Measurements from ENCODE around the gene ARHGEF28.

ARHGEF28 gene

GRCh38 chr5:73626814-73627313 lies 868 bp downstream of the ARHGEF28 start:
- Histone ChIP-seq H3K4me3 (ENCODE audit: low read length) (peak overlapping the region; percentile 64), H3K36me3 (ENCODE audit: control insufficient read depth, insufficient read depth, low read length) (no peaks in the 10 kb centered on the region), H3K27me3 (ENCODE audit: control insufficient read depth, insufficient read depth, low read length) (no peaks in the 10 kb centered on the region), H3K4me1 (ENCODE audit: control insufficient read depth, insufficient read depth, low read length) (peaks cover 22% of the 10 kb centered on the region), H3K9me3 (ENCODE audit: control insufficient read depth, low read length) (no peaks in the 10 kb centered on the region), H3K9ac (ENCODE audit: low read length) (peak overlapping the region; percentile 86)

GRCh38 chr5:73629456-73629855 lies 3.5 kb downstream of the ARHGEF28 start:
- no peak overlapping the region for H3K4me3 ChIP-seq (ENCODE audit: low read length)
- no peaks in the 10 kb centered on the region for H3K27me3 ChIP-seq (ENCODE audit: control insufficient read depth, insufficient read depth, low read length)
- no peaks in the 10 kb centered on the region for H3K36me3 ChIP-seq (ENCODE audit: control insufficient read depth, insufficient read depth, low read length)
- H3K9ac ChIP-seq (ENCODE audit: low read length) = no peak overlapping the region
- H3K9me3 ChIP-seq (ENCODE audit: control insufficient read depth, low read length) = no peaks in the 10 kb centered on the region
- peaks cover 14% of the 10 kb centered on the region for H3K4me1 ChIP-seq (ENCODE audit: control insufficient read depth, insufficient read depth, low read length)

- peaks cover 4% of the 10 kb centered on the region for H3K4me1 ChIP-seq (ENCODE audit: control insufficient read depth, insufficient read depth, low read length)
- H3K36me3 ChIP-seq (ENCODE audit: control insufficient read depth, insufficient read depth, low read length) = no peaks in the 10 kb centered on the region
Measured at GRCh38 chr5:73630765-73631164, 4.8 kb downstream of the ARHGEF28 start.

DNA sequence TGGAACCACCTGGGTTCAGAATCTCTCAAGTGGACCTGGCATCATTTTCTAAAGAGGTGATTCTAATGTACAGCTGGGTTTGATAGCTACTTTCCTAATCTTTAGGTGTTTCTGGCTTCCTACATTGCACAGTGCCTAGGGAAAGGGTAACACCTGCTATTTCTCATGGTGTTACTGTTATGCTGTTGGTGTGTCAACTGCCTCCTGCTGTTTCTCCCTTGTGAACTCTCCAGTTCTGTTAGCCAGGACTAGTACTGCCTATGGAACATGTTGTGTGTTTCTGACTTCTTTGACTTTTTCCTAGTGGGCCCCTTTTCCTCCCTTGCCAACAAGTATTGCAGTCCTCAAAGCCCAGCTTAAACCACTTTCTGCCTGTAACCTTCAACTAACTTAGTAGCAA lies 5.5 kb downstream of the ARHGEF28 start:
- peaks cover 6% of the 10 kb centered on the region for H3K4me1 ChIP-seq (ENCODE audit: control insufficient read depth, insufficient read depth, low read length)
- H3K27me3 ChIP-seq (ENCODE audit: control insufficient read depth, insufficient read depth, low read length) = no peaks in the 10 kb centered on the region

More at GRCh38 chr5:73630765-73631164, 4.8 kb downstream of the ARHGEF28 start:
- H3K9me3 ChIP-seq (ENCODE audit: control insufficient read depth, low read length) = no peaks in the 10 kb centered on the region
- no peak overlapping the region for H3K4me3 ChIP-seq (ENCODE audit: low read length)
- no peak overlapping the region for H3K9ac ChIP-seq (ENCODE audit: low read length)
- no peaks in the 10 kb centered on the region for H3K27me3 ChIP-seq (ENCODE audit: control insufficient read depth, insufficient read depth, low read length)

GRCh38 chr5:73633060-73633459 lies 7.1 kb downstream of the ARHGEF28 start:
- Histone ChIP-seq H3K4me1 (ENCODE audit: control insufficient read depth, insufficient read depth, low read length) (peaks cover 13% of the 10 kb centered on the region), H3K9ac (ENCODE audit: low read length) (no peak overlapping the region), H3K36me3 (ENCODE audit: control insufficient read depth, insufficient read depth, low read length) (no peaks in the 10 kb centered on the region), H3K9me3 (ENCODE audit: control insufficient read depth, low read length) (no peaks in the 10 kb centered on the region), H3K27me3 (ENCODE audit: control insufficient read depth, insufficient read depth, low read length) (no peaks in the 10 kb centered on the region), H3K4me3 (ENCODE audit: low read length) (no peak overlapping the region)

More for the DNA sequence above, 5.5 kb downstream of the ARHGEF28 start:
- no peak overlapping the region for H3K4me3 ChIP-seq (ENCODE audit: low read length)
- H3K9me3 ChIP-seq (ENCODE audit: control insufficient read depth, low read length) = no peaks in the 10 kb centered on the region
- no peak overlapping the region for H3K9ac ChIP-seq (ENCODE audit: low read length)
- no peaks in the 10 kb centered on the region for H3K36me3 ChIP-seq (ENCODE audit: control insufficient read depth, insufficient read depth, low read length)

GRCh38 chr5:73636408-73636807 lies 10.4 kb downstream of the ARHGEF28 start:
- Histone ChIP-seq H3K36me3 (ENCODE audit: control insufficient read depth, insufficient read depth, low read length) (no peaks in the 10 kb centered on the region), H3K9ac (ENCODE audit: low read length) (no peak overlapping the region), H3K4me1 (ENCODE audit: control insufficient read depth, insufficient read depth, low read length) (peaks cover 18% of the 10 kb centered on the region), H3K27me3 (ENCODE audit: control insufficient read depth, insufficient read depth, low read length) (no peaks in the 10 kb centered on the region), H3K4me3 (ENCODE audit: low read length) (no peak overlapping the region), H3K9me3 (ENCODE audit: control insufficient read depth, low read length) (no peaks in the 10 kb centered on the region)

DNA sequence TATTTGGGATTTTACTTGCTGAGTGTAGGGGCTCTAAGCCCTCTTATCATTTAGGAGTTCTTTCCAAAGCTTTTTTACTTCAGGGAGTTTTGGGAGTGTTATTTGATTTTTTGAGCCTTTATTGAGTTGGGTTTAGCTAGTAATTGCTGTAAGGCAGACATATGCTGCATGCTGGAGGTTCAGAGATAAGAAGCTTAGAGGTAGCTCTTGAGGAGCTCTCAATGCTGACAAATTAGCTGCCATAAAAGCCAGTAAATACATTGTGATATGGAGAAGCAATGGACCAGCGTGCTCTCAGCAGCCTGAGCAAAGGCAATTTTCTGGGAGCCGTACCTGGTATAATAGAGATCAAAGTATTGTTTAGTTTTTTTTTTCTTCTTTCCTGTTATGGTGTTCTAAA lies 11.6 kb downstream of the ARHGEF28 start:
- no peaks in the 10 kb centered on the region for H3K27me3 ChIP-seq (ENCODE audit: control insufficient read depth, insufficient read depth, low read length)
- H3K9me3 ChIP-seq (ENCODE audit: control insufficient read depth, low read length) = no peaks in the 10 kb centered on the region
- H3K4me1 ChIP-seq (ENCODE audit: control insufficient read depth, insufficient read depth, low read length) = peaks cover 26% of the 10 kb centered on the region
- no peak overlapping the region for H3K9ac ChIP-seq (ENCODE audit: low read length)
- H3K36me3 ChIP-seq (ENCODE audit: control insufficient read depth, insufficient read depth, low read length) = no peaks in the 10 kb centered on the region
- H3K4me3 ChIP-seq (ENCODE audit: low read length) = no peak overlapping the region

GRCh38 chr5:73638344-73639095 lies 12.5 kb downstream of the ARHGEF28 start:
- Histone ChIP-seq H3K9ac (ENCODE audit: low read length) (no peak overlapping the region), H3K27me3 (ENCODE audit: control insufficient read depth, insufficient read depth, low read length) (no peaks in the 10 kb centered on the region), H3K36me3 (ENCODE audit: control insufficient read depth, insufficient read depth, low read length) (no peaks in the 10 kb centered on the region), H3K4me3 (ENCODE audit: low read length) (no peak overlapping the region), H3K4me1 (ENCODE audit: control insufficient read depth, insufficient read depth, low read length) (peaks cover 27% of the 10 kb centered on the region), H3K9me3 (ENCODE audit: control insufficient read depth, low read length) (no peaks in the 10 kb centered on the region)

- H3K9me3 ChIP-seq (ENCODE audit: control insufficient read depth, low read length) = no peaks in the 10 kb centered on the region
- H3K4me3 ChIP-seq (ENCODE audit: low read length) = no peak overlapping the region
- no peak overlapping the region for H3K9ac ChIP-seq (ENCODE audit: low read length)
- H3K36me3 ChIP-seq (ENCODE audit: control insufficient read depth, insufficient read depth, low read length) = no peaks in the 10 kb centered on the region
- no peaks in the 10 kb centered on the region for H3K27me3 ChIP-seq (ENCODE audit: control insufficient read depth, insufficient read depth, low read length)
- H3K4me1 ChIP-seq (ENCODE audit: control insufficient read depth, insufficient read depth, low read length) = peaks cover 44% of the 10 kb centered on the region
Measured at GRCh38 chr5:73640861-73641320, 14.9 kb downstream of the ARHGEF28 start.

DNA sequence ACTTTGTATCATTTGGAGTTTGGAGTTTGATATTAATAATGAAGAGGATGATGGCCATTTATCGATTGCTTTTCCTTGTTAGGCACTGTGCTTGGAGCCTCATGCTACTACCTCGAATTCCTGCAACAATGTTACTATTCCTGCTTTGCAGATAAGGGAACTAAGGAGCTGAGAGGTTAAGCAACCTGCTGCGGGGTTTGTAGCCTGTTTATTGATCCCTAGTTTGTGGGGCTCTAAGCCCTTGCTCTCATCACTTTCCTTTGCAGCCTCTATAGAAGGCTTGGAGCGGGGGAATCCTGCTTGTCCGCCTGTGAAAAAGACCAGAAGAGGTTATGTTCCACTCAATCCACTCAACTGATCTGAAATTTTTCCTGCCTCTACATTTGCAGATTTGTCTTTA lies 15.8 kb downstream of the ARHGEF28 start:
- H3K36me3 ChIP-seq (ENCODE audit: control insufficient read depth, insufficient read depth, low read length) = no peaks in the 10 kb centered on the region
- H3K4me3 ChIP-seq (ENCODE audit: low read length) = no peak overlapping the region
- no peaks in the 10 kb centered on the region for H3K27me3 ChIP-seq (ENCODE audit: control insufficient read depth, insufficient read depth, low read length)
- no peak overlapping the region for H3K9ac ChIP-seq (ENCODE audit: low read length)
- H3K4me1 ChIP-seq (ENCODE audit: control insufficient read depth, insufficient read depth, low read length) = peaks cover 46% of the 10 kb centered on the region
- no peaks in the 10 kb centered on the region for H3K9me3 ChIP-seq (ENCODE audit: control insufficient read depth, low read length)

DNA sequence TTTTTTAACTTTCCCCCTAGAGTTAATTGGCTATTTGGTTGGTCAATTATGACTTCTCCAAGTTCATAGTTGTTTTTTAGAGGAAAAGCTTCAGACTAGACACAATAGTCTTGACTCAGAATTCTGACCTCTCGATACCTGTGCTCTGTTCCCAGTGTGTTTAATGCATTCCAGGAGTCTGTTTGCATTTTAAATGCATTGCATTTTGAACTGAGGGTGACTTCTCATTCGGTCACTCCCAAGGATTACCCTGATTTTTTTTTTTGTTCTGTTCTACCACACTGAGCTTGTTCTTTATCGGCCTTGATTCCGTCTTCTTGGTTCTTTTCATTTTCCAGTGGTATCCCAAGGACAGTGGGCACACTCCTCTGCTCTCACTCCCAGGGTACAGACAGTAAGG lies 16.3 kb downstream of the ARHGEF28 start:
- no peaks in the 10 kb centered on the region for H3K36me3 ChIP-seq (ENCODE audit: control insufficient read depth, insufficient read depth, low read length)
- no peak overlapping the region for H3K4me3 ChIP-seq (ENCODE audit: low read length)
- H3K9ac ChIP-seq (ENCODE audit: low read length) = no peak overlapping the region
- no peaks in the 10 kb centered on the region for H3K9me3 ChIP-seq (ENCODE audit: control insufficient read depth, low read length)
- H3K27me3 ChIP-seq (ENCODE audit: control insufficient read depth, insufficient read depth, low read length) = no peaks in the 10 kb centered on the region
- H3K4me1 ChIP-seq (ENCODE audit: control insufficient read depth, insufficient read depth, low read length) = peaks cover 46% of the 10 kb centered on the region

DNA sequence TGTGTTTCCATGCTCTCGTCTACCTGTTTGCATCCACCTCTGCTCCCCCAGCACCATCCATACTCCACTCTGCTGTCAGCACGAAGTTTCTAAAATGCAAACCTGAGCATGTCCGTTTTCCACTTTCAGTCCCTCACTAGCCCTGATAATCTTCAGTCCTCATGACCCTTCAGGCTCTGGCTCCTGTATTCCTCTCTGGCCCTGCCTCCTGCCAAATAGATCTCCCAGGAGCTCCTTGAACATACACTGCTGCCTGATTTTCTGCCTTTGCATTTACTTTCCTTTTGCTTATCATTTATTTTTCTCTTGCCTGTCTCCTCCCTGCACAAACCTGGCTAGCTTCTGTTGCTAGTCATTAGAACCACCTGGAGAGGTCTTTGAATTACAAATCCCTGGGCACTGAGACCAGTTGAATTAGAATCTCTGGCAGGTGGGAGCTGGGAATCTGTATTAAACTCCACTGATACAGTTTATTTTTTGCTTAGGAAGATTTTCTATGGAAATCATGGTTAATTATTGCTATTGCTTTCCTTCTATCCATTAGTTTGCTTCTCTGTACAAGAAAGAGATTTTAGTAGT lies 18.5 kb downstream of the ARHGEF28 start:
- Histone ChIP-seq H3K36me3 (ENCODE audit: control insufficient read depth, insufficient read depth, low read length) (no peaks in the 10 kb centered on the region), H3K27me3 (ENCODE audit: control insufficient read depth, insufficient read depth, low read length) (no peaks in the 10 kb centered on the region), H3K9ac (ENCODE audit: low read length) (peak overlapping the region; percentile 4), H3K4me1 (ENCODE audit: control insufficient read depth, insufficient read depth, low read length) (peaks cover 42% of the 10 kb centered on the region), H3K4me3 (ENCODE audit: low read length) (no peak overlapping the region), H3K9me3 (ENCODE audit: control insufficient read depth, low read length) (no peaks in the 10 kb centered on the region)
